GM18951 (cell line): ENCODE data around the gene SLC4A9.

ENCODE experiments used
- POLR2A ChIP-seq: IDR thresholded peaks from 4 replicates; pipeline ENCODE4 v1.6.1; 2011; ENCODE audit warnings: mild to moderate bottlenecking; ENCODE audit not compliant: insufficient read length, insufficient read depth; ENCODE audit errors: extremely low read depth
- in situ Hi-C: fragments of 300-500 bp; cut with MboI; formaldehyde crosslinking; loops from one replicate; pipeline ENCODE4 v1.12.0; 2022; ENCODE audit warnings: low sequenced_read_pairs, mixed read lengths, inconsistent platforms; ENCODE audit not compliant: unreplicated experiment

The SLC4A9 gene

DNA sequence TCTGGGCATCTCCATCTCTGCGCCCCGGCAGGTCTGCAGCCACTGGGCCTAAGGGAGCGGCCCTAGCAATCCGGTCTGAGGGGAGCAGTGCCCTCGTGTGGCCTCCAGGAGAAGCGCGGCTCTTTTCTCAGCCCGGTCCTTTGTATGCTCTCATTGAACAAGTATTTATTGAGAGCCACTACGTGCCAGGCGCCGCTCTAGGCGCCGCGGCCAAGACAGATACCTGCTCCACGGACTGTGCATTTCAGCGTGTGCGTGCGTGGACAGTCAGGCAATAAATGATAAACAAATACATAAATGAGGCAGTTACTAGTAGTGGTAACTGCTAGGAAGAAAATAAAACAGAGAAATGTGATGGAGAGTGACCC is 2.3 kb upstream of the SLC4A9 start:
- TF ChIP-seq POLR2A, result no peak
- in situ Hi-C loops, result loop anchor here (5.0 kb wide), 1 partner anchor 120 kb away; no protein-coding TSS in a partner anchor

DNA sequence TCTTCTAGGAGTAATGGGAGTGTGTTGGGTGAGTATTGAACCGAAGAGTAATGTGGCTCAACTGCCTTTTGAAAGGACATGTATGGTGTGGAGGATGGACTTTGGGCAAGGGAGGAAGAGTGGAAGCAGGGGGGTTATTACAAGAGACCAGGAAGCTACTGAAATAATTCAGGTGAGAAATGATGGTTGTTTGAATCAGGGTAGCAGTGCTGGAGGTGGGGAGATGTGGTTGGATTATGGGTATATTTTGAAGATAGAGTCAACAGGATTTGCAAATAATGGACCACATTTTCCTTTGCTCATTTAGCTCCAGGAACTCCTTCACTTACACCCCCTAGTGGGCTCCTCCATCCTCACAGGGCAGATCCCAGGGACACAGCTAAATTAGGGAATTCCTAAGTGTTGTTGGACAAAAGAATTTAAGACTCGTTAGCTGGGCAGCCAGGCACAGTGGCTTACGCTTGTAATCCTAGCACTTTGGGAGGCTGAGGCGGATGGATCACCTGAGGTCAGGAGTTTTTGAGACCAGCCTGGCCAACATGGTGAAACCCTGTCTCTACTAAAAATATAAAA is 1.2 kb upstream of the SLC4A9 start:
- TF ChIP-seq POLR2A, result no peak
- in situ Hi-C loops, result loop anchor here (5.0 kb wide), 1 partner anchor 122 kb away; no protein-coding TSS in a partner anchor

DNA sequence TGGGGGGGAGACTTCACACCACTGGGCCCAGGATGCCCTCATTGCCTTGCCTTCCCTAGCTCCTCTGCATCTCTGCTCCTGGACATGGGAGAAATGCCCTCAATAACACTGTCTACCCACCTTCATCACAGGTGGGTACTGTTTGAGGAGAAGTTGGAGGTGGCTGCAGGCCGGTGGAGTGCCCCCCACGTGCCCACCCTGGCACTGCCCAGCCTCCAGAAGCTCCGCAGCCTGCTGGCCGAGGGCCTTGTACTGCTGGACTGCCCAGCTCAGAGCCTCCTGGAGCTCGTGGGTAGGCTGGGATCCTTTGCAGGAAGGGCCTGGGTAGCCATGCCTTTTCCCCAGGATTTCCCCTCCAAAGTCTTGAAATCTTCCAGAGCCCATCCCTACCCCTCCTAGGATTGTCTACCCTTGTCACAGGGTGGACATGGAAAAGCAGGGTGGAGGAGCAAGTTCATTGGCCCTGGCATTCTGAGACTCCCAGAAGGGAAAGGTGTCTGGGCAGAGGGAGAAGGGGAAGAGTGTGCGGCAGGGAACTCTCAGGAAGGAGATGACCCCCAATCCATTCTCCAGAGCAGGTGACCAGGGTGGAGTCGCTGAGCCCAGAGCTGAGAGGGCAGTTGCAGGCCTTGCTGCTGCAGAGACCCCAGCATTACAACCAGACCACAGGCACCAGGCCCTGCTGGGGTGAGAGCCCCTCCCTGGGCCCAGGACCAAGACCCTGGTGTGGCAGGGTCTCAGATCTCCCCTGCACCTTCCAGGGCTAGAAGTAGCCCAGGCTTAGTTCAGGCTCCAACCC is 886 bp downstream of the SLC4A9 start:
- in situ Hi-C loops, result loop anchor here (10.0 kb wide), 1 partner anchor 354 kb away; no protein-coding TSS in a partner anchor
- TF ChIP-seq POLR2A, result no peak

DNA sequence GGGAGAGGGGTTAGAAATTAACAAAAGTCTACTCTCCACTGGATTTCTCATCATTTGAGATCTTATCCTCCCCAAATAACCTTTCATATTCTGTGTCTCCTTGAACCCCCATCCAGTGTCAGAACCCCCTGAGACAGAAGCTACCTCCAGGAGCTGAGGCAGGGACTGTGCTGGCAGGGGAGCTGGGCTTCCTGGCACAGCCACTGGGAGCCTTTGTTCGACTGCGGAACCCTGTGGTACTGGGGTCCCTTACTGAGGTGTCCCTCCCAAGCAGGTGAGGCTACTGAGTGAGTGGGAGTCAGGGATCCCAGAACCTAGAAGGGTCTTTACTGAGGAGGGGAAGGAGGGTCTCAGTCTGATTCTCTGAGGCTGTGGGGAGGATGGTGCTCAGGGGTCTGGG is 1.9 kb downstream of the SLC4A9 start:
- no peak for TF ChIP-seq POLR2A
- in situ Hi-C loops, result loop anchor here (10.0 kb wide), 1 partner anchor 353 kb away; no protein-coding TSS in a partner anchor

DNA sequence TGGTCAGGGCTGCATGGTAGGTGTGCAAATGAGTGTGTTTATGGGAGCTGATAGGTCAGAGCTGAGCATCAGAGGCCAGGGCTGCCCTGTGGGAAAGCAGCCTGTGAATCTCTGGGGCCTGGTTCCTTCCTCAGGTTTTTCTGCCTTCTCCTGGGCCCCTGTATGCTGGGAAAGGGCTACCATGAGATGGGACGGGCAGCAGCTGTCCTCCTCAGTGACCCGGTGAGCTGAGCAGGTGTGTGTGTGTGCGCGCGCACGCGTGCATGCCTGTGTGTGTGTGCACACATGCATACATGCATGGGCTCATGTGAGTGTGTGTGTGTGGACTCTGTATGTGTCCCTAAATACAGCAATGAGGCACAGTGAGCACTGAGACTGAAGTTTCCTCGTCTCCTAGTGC is 2.3 kb downstream of the SLC4A9 start:
- in situ Hi-C loops, result loop anchor here (10.0 kb wide), 1 partner anchor 352 kb away; no protein-coding TSS in a partner anchor
- no peak for TF ChIP-seq POLR2A

DNA sequence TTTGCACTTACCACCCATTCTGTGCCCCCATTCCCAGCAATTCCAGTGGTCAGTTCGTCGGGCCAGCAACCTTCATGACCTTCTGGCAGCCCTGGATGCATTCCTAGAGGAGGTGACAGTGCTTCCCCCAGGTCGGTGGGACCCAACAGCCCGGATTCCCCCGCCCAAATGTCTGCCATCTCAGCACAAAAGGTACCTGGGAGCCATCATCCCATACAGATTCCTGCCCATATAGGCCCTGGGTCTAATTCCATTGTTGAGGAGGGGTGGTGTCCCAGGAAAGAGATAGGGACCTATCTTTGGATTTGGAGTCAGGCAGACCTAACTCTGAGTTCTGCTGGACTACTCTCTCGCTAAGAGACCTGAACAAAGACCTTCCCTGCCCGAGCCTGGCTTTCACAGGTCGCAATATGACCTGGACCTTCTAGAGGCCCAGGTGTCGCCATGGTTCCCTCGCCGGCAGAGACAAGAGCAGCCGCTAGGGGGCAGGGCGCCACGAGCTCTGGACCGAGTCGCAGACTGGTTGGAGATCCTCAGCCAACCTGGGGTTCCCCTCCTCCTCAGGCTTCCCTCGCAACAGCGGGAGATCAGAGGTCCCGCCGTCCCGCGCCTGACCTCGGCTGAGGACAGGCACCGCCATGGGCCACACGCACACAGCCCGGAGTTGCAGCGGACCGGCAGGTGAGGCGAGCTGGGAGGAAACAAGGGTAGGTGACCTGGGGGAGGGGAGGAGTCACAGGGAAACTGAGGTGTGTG is 3.1 kb downstream of the SLC4A9 start:
- in situ Hi-C loops, result loop anchor here (10.0 kb wide), 1 partner anchor 352 kb away; no protein-coding TSS in a partner anchor
- TF ChIP-seq POLR2A, result no peak

DNA sequence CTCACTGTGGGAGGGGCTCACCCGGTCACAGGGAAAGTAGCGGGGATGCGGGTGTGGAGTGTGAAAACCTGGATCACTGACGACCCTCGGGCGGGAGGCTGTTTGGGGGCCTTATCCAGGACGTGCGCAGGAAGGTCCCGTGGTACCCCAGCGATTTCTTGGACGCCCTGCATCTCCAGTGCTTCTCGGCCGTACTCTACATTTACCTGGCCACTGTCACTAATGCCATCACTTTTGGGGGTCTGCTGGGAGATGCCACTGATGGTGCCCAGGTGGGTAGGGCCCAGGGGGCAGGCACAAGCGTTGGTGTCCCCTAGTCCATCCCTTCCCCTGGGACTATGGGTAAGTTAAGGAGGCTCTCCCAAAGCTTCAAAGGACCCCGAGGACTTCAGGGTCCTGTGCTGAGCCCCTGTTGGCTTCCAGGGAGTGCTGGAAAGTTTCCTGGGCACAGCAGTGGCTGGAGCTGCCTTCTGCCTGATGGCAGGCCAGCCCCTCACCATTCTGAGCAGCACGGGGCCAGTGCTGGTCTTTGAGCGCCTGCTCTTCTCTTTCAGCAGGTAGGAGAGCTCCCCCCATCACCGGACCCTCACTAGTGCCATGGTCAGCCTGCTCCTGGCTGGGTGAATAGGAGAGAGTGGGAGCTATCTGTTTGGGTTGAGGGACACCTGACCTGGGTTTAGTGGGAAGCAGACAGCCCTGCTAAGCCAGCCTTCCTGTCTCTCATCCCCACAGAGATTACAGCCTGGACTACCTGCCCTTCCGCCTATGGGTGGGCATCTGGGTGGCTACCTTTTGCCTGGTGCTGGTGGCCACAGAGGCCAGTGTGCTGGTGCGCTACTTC is 3.9 kb downstream of the SLC4A9 start:
- in situ Hi-C loops, result loop anchor here (10.0 kb wide), 1 partner anchor 351 kb away; no protein-coding TSS in a partner anchor
- TF ChIP-seq POLR2A, result no peak

DNA sequence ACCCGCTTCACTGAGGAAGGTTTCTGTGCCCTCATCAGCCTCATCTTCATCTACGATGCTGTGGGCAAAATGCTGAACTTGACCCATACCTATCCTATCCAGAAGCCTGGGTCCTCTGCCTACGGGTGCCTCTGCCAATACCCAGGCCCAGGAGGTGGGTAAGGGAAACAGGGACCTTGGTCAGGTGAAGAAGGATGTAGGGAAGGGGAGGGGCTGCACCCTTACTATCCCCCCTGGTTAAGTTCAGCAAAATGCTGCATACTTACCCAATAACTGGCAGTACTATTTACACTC is 4.4 kb downstream of the SLC4A9 start:
- in situ Hi-C loops, result loop anchor here (10.0 kb wide), 1 partner anchor 350 kb away; no protein-coding TSS in a partner anchor
- no peak for TF ChIP-seq POLR2A

DNA sequence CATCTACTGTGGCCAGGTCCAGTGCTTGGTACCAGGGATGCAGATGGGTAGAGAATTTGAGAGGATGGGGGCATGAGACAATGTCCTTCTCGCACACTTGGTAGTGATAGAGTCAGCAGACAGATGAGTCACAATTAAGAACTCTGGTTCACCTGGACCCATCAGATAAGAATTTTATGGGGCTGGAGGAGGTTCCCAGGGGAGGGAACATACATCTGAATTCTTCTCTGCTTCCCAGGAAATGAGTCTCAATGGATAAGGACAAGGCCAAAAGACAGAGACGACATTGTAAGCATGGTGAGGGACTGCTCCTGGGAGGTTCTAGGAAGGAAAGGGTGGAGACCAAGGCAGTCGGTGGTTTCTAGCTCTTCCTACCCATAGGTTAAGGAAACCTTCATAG is 5.3 kb downstream of the SLC4A9 start:
- in situ Hi-C loops, result loop anchor here (10.0 kb wide), 1 partner anchor 350 kb away; no protein-coding TSS in a partner anchor
- TF ChIP-seq POLR2A, result no peak

DNA sequence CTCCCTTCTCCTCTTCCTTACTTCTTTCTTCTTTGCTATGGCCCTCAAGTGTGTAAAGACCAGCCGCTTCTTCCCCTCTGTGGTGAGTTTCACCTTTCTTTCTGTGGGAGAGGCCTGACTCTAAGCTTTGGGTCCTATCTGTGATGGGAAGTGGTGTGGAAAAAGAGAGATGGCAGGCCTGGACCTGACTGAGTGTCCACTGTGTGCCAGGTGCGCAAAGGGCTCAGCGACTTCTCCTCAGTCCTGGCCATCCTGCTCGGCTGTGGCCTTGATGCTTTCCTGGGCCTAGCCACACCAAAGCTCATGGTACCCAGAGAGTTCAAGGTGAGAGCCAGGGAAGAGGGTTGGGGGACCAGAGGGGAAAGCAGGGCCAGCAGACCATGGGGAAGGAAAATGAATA is 5.9 kb downstream of the SLC4A9 start:
- TF ChIP-seq POLR2A, result no peak
- in situ Hi-C loops, result loop anchor here (10.0 kb wide), 1 partner anchor 349 kb away; no protein-coding TSS in a partner anchor

DNA sequence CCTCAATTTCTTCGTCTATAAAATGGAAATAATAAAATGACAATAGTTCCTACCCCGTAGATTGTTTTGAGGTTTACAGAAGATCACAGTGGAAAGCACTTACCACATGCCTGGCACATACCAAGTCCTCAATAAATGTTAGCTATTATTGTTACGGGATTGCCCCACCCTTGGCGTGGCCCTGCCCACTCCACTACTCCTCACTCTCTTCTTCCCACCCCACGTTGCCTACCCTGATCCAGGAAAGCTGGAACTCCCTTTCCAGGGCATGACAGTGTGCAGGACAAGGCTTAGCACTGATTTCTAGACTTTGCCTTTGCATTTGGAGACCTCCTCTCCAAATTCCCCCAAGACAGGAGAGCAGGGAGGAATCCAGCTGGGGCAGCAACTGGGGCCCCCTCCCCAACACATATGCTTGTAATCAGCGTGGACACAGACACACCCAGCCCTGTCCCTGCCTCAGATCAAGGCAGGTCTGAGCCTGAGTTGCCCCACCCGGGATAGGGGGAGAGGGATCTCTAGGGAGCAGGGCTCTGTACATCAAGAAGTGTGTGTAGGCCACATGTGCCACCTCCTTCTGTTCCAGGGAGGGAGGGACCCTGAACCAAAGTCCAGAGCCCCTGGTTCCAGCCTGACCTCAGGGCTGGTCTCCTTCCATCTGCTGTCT is 6.7 kb downstream of the SLC4A9 start:
- in situ Hi-C loops, result loop anchor here (10.0 kb wide), 1 partner anchor 348 kb away; no protein-coding TSS in a partner anchor
- no peak for TF ChIP-seq POLR2A
